K562 (cell line): Measurements from ENCODE around the gene SPON1.

Experiments used
- ATF1 ChIP-seq, 2 experiments: fragments of 450-650 bp in 1 of 2; IDR thresholded peaks; 2 replicates each; pipeline ENCODE4 v1.6.1; 2016; ENCODE audit warnings: missing compliant biosample characterization in 1 of 2, missing genetic modification characterization in 1 of 2
- BRD9 ChIP-seq: fragments of 450-650 bp; IDR thresholded peaks from 2 replicates; pipeline ENCODE4 v1.6.1; 2018; ENCODE audit warnings: low read depth; ENCODE audit not compliant: partially characterized antibody
- ESRRA ChIP-seq: fragments of 450-650 bp; IDR thresholded peaks from 2 replicates; pipeline ENCODE4 v1.6.1; 2014; ENCODE audit warnings: low read depth, mild to moderate bottlenecking, moderate library complexity, borderline replicate concordance
- FOXP1 ChIP-seq: sonication (generic); formaldehyde crosslinking; IDR thresholded peaks from 2 replicates; pipeline ENCODE4 v1.8.0; 2022; ENCODE audit warnings: mild to moderate bottlenecking, missing genetic modification reagents
- HDGF ChIP-seq: fragments of 450-650 bp; IDR thresholded peaks from 2 replicates; pipeline ENCODE4 v1.6.1; 2016
- POLR2A ChIP-seq: fragments of 450-650 bp; conservative IDR thresholded peaks from 2 replicates; pipeline ENCODE4 v1.6.1; 2016
- TGIF2 ChIP-seq: sonication (generic); formaldehyde crosslinking; IDR thresholded peaks from 2 replicates; pipeline ENCODE4 v1.8.1; 2022; ENCODE audit warnings: mild to moderate bottlenecking, missing genetic modification reagents, moderate library complexity
- ZNF76 ChIP-seq: fragments of 250-450 bp; sonication (Bioruptor Pico); IDR thresholded peaks from 2 replicates; pipeline ENCODE4 v1.4.0; 2020; ENCODE audit warnings: mild to moderate bottlenecking, moderate library complexity, borderline replicate concordance
- TF ChIP-seq, protein P1 (sequence below): sonication (generic); formaldehyde crosslinking; IDR thresholded peaks from 2 replicates; pipeline ENCODE4 v1.9.0; 2022; ENCODE audit warnings: mild to moderate bottlenecking, missing genetic modification reagents
- TF ChIP-seq, protein P2 (sequence below): sonication (generic); formaldehyde crosslinking; IDR thresholded peaks from 2 replicates; pipeline ENCODE4 v1.8.0; 2023; ENCODE audit warnings: mild to moderate bottlenecking, missing genetic modification reagents

DNA sequence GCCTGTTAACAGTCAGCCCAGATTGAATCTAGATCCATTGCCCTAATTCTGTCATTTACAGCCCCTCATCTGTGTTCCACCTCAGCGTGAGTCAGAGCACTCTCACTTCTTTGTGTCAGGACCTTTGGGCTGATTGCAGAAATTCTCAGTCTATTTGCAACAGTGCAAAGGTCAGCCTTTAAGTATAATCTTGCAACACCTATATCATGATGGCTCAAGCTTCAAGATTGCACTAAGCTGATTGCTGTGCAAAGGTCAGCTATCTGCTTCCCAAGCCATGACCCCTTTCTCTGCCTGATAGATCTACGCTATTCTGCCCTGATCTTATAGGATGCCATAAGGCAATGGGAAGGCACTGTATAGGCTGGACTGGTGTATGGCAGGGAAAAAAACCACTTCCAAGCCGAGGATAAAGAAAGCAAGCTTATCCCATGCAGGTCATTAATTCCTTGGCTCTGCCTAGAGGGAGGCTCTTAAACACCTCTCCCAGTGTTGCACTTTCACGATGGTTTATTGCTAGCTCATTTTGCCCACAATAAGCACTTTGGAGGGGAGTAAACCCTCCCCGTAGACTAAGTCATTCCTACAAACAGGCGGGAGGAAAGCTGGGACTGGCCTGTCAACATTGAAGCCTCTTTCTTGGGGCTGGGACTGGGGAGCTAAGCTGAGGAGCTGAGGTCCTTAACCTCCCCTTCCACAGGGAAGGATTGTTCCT lies 295.9 kb downstream of the SPON1 start:
- TF ChIP-seq FOXP1 (CRISPR knock-in tag) (no peak), BRD9 (no peak), HDGF (no peak), ZNF76 (CRISPR knock-in tag) (no peak), ATF1 (CRISPR knock-in tag; IDR thresholded peaks at IDR 0.05) (no peak), ATF1 (tag; IDR thresholded peaks at IDR 0.05) (no peak), POLR2A (no peak), TGIF2 (no peak), ESRRA (no peak)
- TF ChIP-seq, protein P1, sequence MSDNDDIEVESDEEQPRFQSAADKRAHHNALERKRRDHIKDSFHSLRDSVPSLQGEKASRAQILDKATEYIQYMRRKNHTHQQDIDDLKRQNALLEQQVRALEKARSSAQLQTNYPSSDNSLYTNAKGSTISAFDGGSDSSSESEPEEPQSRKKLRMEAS (CRISPR knock-in tag) = no peak
- TF ChIP-seq, protein P2, sequence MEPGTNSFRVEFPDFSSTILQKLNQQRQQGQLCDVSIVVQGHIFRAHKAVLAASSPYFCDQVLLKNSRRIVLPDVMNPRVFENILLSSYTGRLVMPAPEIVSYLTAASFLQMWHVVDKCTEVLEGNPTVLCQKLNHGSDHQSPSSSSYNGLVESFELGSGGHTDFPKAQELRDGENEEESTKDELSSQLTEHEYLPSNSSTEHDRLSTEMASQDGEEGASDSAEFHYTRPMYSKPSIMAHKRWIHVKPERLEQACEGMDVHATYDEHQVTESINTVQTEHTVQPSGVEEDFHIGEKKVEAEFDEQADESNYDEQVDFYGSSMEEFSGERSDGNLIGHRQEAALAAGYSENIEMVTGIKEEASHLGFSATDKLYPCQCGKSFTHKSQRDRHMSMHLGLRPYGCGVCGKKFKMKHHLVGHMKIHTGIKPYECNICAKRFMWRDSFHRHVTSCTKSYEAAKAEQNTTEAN (CRISPR knock-in tag) = no peak
